SU-DHL-6 (cell line): ENCODE results near the gene QSOX2.

Experiments used
- H2AFZ ChIP-seq: fragments of 200-600 bp; sonication (generic); 2 replicates; pipeline ENCODE4 v1.6.1; 2014; ENCODE audit warnings: low read depth, mild to moderate bottlenecking, moderate library complexity, mixed read lengths, antibody characterized with exemption, low read length; ENCODE audit not compliant: severe bottlenecking
- H3F3A ChIP-seq: fragments of 200-600 bp; shearing (Covaris generic); 2 replicates; pipeline ENCODE4 v1.6.0; 2016; ENCODE audit warnings: antibody characterized with exemption, mild to moderate bottlenecking; ENCODE audit not compliant: insufficient read depth
- H3K27ac ChIP-seq: fragments of 200-600 bp; sonication (generic); 2 replicates; pipeline ENCODE4 v1.5.1; 2016; ENCODE audit warnings: low read depth, mild to moderate bottlenecking, low read length, moderate library complexity, mixed read lengths
- H3K27me3 ChIP-seq: fragments of 200-600 bp; sonication (generic), shearing (Covaris generic); 2 replicates; pipeline ENCODE4 v1.6.0; 2014; ENCODE audit warnings: mild to moderate bottlenecking, low read length
- H3K36me3 ChIP-seq: fragments of 200-600 bp; sonication (generic); 2 replicates; pipeline ENCODE4 v1.6.1; 2014; ENCODE audit warnings: mild to moderate bottlenecking, low read length, mixed read lengths
- H3K4me2 ChIP-seq: fragments of 300-600, 200-600 bp; shearing (Covaris generic), sonication (generic); 2 replicates; pipeline ENCODE4 v1.6.0; 2014; ENCODE audit warnings: low read length, low read depth, mild to moderate bottlenecking; ENCODE audit not compliant: poor library complexity, severe bottlenecking
- H3K4me3 ChIP-seq: fragments of 200-600 bp; sonication (generic); 2 replicates; pipeline ENCODE4 v1.5.1; 2014; ENCODE audit warnings: antibody characterized with exemption, low read length, mild to moderate bottlenecking, mixed read lengths; ENCODE audit not compliant: insufficient read depth, poor library complexity, severe bottlenecking
- H3K79me2 ChIP-seq: fragments of 200-600 bp; sonication (generic); 2 replicates; pipeline ENCODE4 v1.6.1; 2014; ENCODE audit warnings: mild to moderate bottlenecking, low read length, moderate library complexity; ENCODE audit not compliant: insufficient read depth
- H3K9ac ChIP-seq: fragments of 200-600 bp; sonication (generic); 2 replicates; pipeline ENCODE4 v1.7.0; 2014; ENCODE audit warnings: mild to moderate bottlenecking, low read length
- H3K9me2 ChIP-seq: fragments of 200-600 bp; sonication (generic); replicated peaks from 2 replicates; pipeline ENCODE4 v1.6.1; 2014; ENCODE audit warnings: low read length; ENCODE audit not compliant: insufficient read depth
- H3K9me3 ChIP-seq: fragments of 200-600 bp; sonication (generic); 2 replicates; pipeline ENCODE4 v1.6.1; 2014; ENCODE audit warnings: low read length, mixed read lengths; ENCODE audit not compliant: insufficient read depth
- H4K20me1 ChIP-seq: fragments of 200-600 bp; sonication (generic); 2 replicates; pipeline ENCODE4 v1.6.1; 2014; ENCODE audit warnings: low read depth, mild to moderate bottlenecking, antibody characterized with exemption, low read length, moderate library complexity, mixed read lengths
- EZH2phosphoT487 ChIP-seq: fragments of 200-600 bp; sonication (generic), shearing (Covaris generic); conservative IDR thresholded peaks from 2 replicates; pipeline ENCODE4 v1.6.1; 2018; ENCODE audit warnings: mild to moderate bottlenecking, antibody characterized with exemption, low read length, moderate library complexity, mixed read lengths
- TF ChIP-seq, protein P1 (sequence below): fragments of 200-600 bp; sonication (generic); IDR thresholded peaks from one replicate; pipeline ENCODE4 v1.5.1; 2017; ENCODE audit warnings: antibody characterized with exemption, mild to moderate bottlenecking, low read length, moderate library complexity; ENCODE audit not compliant: insufficient read depth, poor library complexity, severe bottlenecking

QSOX2 gene

DNA sequence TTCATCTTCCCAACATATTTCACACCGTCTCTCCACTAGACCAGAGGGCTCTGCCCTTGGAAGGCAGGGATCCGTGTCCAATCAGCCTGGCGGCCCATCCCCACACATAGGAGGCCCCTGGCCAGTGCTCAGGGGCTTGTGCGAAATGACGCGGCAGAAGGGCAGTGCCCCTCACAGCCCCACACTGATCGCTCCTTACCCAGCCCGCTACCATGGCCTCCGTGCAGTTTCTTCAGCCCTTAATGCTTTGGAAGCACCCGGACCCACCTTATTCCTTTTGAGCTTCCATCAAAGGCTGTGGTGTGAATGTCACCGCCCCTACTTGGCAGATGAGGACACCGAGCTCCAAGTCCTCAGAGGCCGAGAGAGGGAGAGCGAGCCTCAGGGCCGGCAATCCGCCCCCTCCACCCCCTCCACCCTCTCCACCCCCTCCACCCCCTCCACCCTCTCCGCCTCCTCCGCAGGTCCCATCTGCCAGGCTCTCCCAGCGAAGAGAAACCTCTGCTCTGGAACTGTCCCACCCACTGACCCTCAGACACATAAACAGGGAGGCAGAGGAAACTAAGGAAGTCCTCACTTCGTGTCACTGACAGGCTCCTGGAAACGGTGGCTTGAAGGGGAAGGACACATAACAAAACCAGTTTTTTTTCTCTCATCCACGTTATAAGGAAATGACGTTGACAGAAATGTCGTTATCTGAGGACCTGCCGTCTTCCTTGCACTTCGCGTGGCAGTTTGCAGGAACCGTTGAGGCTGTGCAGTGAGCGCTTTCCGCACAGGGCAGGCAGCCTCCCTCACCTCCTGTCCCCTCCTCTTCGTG, 13.9 kb downstream of the QSOX2 start:
- no peak overlapping the region for H3K9ac ChIP-seq
- H3K9me2 ChIP-seq, result no peaks in the 10 kb centered on the region
- H3K27me3 ChIP-seq, result no peaks in the 10 kb centered on the region
- peaks cover 85% of the 10 kb centered on the region for H3K79me2 ChIP-seq
- no peaks in the 10 kb centered on the region for H3K9me3 ChIP-seq
- no peak overlapping the region for H3K4me3 ChIP-seq
- TF ChIP-seq, protein P1, sequence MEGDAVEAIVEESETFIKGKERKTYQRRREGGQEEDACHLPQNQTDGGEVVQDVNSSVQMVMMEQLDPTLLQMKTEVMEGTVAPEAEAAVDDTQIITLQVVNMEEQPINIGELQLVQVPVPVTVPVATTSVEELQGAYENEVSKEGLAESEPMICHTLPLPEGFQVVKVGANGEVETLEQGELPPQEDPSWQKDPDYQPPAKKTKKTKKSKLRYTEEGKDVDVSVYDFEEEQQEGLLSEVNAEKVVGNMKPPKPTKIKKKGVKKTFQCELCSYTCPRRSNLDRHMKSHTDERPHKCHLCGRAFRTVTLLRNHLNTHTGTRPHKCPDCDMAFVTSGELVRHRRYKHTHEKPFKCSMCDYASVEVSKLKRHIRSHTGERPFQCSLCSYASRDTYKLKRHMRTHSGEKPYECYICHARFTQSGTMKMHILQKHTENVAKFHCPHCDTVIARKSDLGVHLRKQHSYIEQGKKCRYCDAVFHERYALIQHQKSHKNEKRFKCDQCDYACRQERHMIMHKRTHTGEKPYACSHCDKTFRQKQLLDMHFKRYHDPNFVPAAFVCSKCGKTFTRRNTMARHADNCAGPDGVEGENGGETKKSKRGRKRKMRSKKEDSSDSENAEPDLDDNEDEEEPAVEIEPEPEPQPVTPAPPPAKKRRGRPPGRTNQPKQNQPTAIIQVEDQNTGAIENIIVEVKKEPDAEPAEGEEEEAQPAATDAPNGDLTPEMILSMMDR, result no peak
- TF ChIP-seq EZH2phosphoT487, result no peak
- H3K4me2 ChIP-seq, result no peak overlapping the region
- H3K27ac ChIP-seq, result no peak overlapping the region
- H4K20me1 ChIP-seq, result no peaks in the 10 kb centered on the region
- H2AFZ ChIP-seq, result no peak overlapping the region
- H3K36me3 ChIP-seq, result no peaks in the 10 kb centered on the region
- H3F3A ChIP-seq, result 0 out of 2 replicates have a peak, but pooled peaks cover 4% of the 10 kb centered on the region

GRCh38 chr9:136230773-136231172, 14.8 kb downstream of the QSOX2 start:
- Histone ChIP-seq H3K9ac (no peak overlapping the region), H3K79me2 (peaks cover 81% of the 10 kb centered on the region), H3F3A (peaks cover 13% of the 10 kb centered on the region), H3K27ac (no peak overlapping the region), H4K20me1 (no peaks in the 10 kb centered on the region), H3K27me3 (no peaks in the 10 kb centered on the region), H3K4me3 (no peak overlapping the region), H3K4me2 (no peak overlapping the region), H3K9me3 (no peaks in the 10 kb centered on the region), H3K9me2 (no peaks in the 10 kb centered on the region), H2AFZ (no peak overlapping the region), H3K36me3 (no peaks in the 10 kb centered on the region)
- TF ChIP-seq, protein P1, result no peak
- no peak for TF ChIP-seq EZH2phosphoT487

- Histone ChIP-seq H3F3A (peaks cover 17% of the 10 kb centered on the region), H4K20me1 (no peaks in the 10 kb centered on the region), H3K79me2 (peaks cover 78% of the 10 kb centered on the region), H3K9me3 (no peaks in the 10 kb centered on the region), H3K9ac (no peak overlapping the region), H3K27me3 (no peaks in the 10 kb centered on the region), H3K36me3 (no peaks in the 10 kb centered on the region), H3K27ac (no peak overlapping the region), H3K4me2 (no peak overlapping the region), H3K4me3 (no peak overlapping the region), H2AFZ (no peak overlapping the region), H3K9me2 (no peaks in the 10 kb centered on the region)
- TF ChIP-seq, protein P1, result no peak
These were observed 15.2 kb downstream of the QSOX2 start for GRCh38 chr9:136230365-136230764.
